Mesenchymal stem cell (in vitro differentiated cells and primary cell): ENCODE results near the gene SLC7A10.
"Not testable (repeated sequence)": the region's sequence is repeated elsewhere in the genome, so short reads cannot be mapped to it uniquely, and the experiment has no call there.

ENCODE experiments used
- DNase-seq: peaks from one replicate; pipeline ENCODE4 v3.0.0-alpha.2; 2013
- H2AFZ ChIP-seq: one replicate; pipeline ENCODE4 v1.6.1; 2013; ENCODE audit warnings: low read depth, mild to moderate bottlenecking, control low read depth, inconsistent platforms, low read length, moderate library complexity
- H2AK5ac ChIP-seq: 2 replicates; pipeline ENCODE4 v1.6.1; 2013; ENCODE audit warnings: low read length, moderate library complexity, mild to moderate bottlenecking, inconsistent platforms; ENCODE audit not compliant: severe bottlenecking
- H2BK120ac ChIP-seq: one replicate; pipeline ENCODE4 v1.6.1; 2013; ENCODE audit warnings: low read depth, mild to moderate bottlenecking, inconsistent platforms, low read length, moderate library complexity
- H2BK12ac ChIP-seq, 2 experiments: one replicate each; pipeline ENCODE4 v1.6.1; 2013; ENCODE audit warnings: inconsistent platforms in 2 of 2, low read length in 2 of 2, mild to moderate bottlenecking in 2 of 2, moderate library complexity in 2 of 2, control low read depth in 1 of 2
- H2BK15ac ChIP-seq: one replicate; pipeline ENCODE4 v1.6.1; 2013; ENCODE audit warnings: mild to moderate bottlenecking, low read depth, inconsistent platforms; ENCODE audit not compliant: poor library complexity, severe bottlenecking
- H2BK5ac ChIP-seq: 2 replicates; pipeline ENCODE4 v1.6.1; 2013; ENCODE audit warnings: low read depth, mild to moderate bottlenecking, low read length, control low read depth, inconsistent platforms; ENCODE audit not compliant: poor library complexity, severe bottlenecking
- H3K14ac ChIP-seq, 2 experiments: one replicate each; pipeline ENCODE4 v1.6.1; 2013; ENCODE audit warnings: inconsistent platforms in 2 of 2, low read length in 2 of 2, control low read depth in 1 of 2, mild to moderate bottlenecking in 1 of 2, moderate library complexity in 1 of 2
- H3K18ac ChIP-seq, 2 experiments: one replicate each; pipeline ENCODE4 v1.6.1; 2013; ENCODE audit warnings: inconsistent platforms in 2 of 2, low read length in 2 of 2, control low read depth in 1 of 2, low read depth in 1 of 2, mild to moderate bottlenecking in 1 of 2
- H3K23ac ChIP-seq, 2 experiments: one replicate each; pipeline ENCODE4 v1.6.1; 2013; ENCODE audit warnings: inconsistent platforms in 2 of 2, low read length in 2 of 2, mild to moderate bottlenecking in 2 of 2, moderate library complexity in 2 of 2, control low read depth in 1 of 2
- H3K27ac ChIP-seq: 2 replicates; pipeline ENCODE4 v1.5.1; 2013; ENCODE audit warnings: mild to moderate bottlenecking, moderate library complexity, low read length, control low read depth, inconsistent platforms; ENCODE audit not compliant: poor library complexity, severe bottlenecking
- H3K27me3 ChIP-seq, 2 experiments: 2 replicates each; pipeline versions ENCODE4 v1.6.1 to v1.7.0; 2013; ENCODE audit warnings: low read length in 2 of 2, mild to moderate bottlenecking in 2 of 2, moderate library complexity in 2 of 2, control low read depth in 1 of 2, inconsistent platforms in 1 of 2; ENCODE audit not compliant: control insufficient read depth in 1 of 2, insufficient read depth in 1 of 2
- H3K36me3 ChIP-seq, 2 experiments: 2 replicates each; pipeline versions ENCODE4 v1.6.1 to v1.7.0; 2013; ENCODE audit warnings: low read length in 2 of 2, control low read depth in 1 of 2, inconsistent platforms in 1 of 2, low read depth in 1 of 2, mild to moderate bottlenecking in 1 of 2; ENCODE audit not compliant: insufficient read depth in 2 of 2, control insufficient read depth in 1 of 2
- H3K4ac ChIP-seq, 2 experiments: one replicate each; pipeline ENCODE4 v1.6.1; 2013; ENCODE audit warnings: inconsistent platforms in 2 of 2, low read length in 2 of 2, mild to moderate bottlenecking in 2 of 2, moderate library complexity in 2 of 2, control low read depth in 1 of 2, low read depth in 1 of 2
- H3K4me1 ChIP-seq: 2 replicates; pipeline ENCODE4 v1.6.1; 2013; ENCODE audit warnings: low read depth, low read length, control low read depth; ENCODE audit not compliant: control insufficient read depth, insufficient read depth
- H3K4me2 ChIP-seq: 2 replicates; pipeline ENCODE4 v1.6.1; 2013; ENCODE audit warnings: low read length, mild to moderate bottlenecking, inconsistent platforms; ENCODE audit not compliant: poor library complexity, severe bottlenecking
- H3K4me3 ChIP-seq, 2 experiments: 2 replicates each; pipeline versions ENCODE4 v1.5.1 to v1.7.0; 2013; ENCODE audit warnings: low read length in 2 of 2, mild to moderate bottlenecking in 2 of 2, control low read depth in 1 of 2, low read depth in 1 of 2; ENCODE audit not compliant: insufficient read depth in 1 of 2
- H3K79me1 ChIP-seq: replicated peaks from 2 replicates; pipeline ENCODE4 v1.6.1; 2013; ENCODE audit warnings: mild to moderate bottlenecking, control low read depth, low read length, inconsistent platforms; ENCODE audit not compliant: poor library complexity, severe bottlenecking
- H3K9ac ChIP-seq: 2 replicates; pipeline ENCODE4 v1.7.0; 2013; ENCODE audit warnings: mild to moderate bottlenecking, low read length, moderate library complexity
- H3K9me3 ChIP-seq: 2 replicates; pipeline ENCODE4 v1.7.0; 2013; ENCODE audit warnings: mild to moderate bottlenecking, low read length; ENCODE audit not compliant: control insufficient read depth
- H4K8ac ChIP-seq: one replicate; pipeline ENCODE4 v1.6.1; 2013; ENCODE audit warnings: inconsistent platforms, mild to moderate bottlenecking, low read length, moderate library complexity
- H4K91ac ChIP-seq: one replicate; pipeline ENCODE4 v1.6.1; 2013; ENCODE audit warnings: mild to moderate bottlenecking, low read length, inconsistent platforms
- WGBS: methylation state at CpG from one replicate; pipeline ENCODE4 v1.1.7; 2013; ENCODE audit warnings: mixed read lengths; 5-methylcytosine and 5-hydroxymethylcytosine counted together

SLC7A10 gene

DNA sequence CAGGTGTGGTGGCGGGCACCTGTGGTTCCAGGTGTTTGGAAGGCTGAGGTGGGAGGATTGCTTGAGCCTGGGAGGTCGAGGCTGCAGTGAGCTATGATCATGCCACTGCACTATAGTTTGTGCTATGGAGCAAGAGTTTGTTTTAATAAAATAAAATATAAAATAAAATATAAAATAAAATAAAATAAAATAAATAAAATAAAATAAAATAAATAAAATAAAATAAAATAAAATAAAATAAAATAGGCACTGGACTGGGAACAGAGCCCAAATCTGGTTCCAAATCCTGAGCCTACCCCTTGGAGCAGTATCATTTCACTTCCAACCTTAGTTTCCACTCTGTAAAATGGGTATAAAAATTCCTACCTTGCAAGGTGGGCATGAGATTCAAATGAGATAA lies 3.4 kb downstream of the SLC7A10 start:
- not testable (repeated sequence) for H3K14ac ChIP-seq, H3K4ac ChIP-seq, H2AFZ ChIP-seq, H3K23ac ChIP-seq, H2BK15ac ChIP-seq, H4K91ac ChIP-seq, H3K18ac ChIP-seq, H2BK12ac ChIP-seq, H3K9ac ChIP-seq, DNase-seq, H3K4me3 ChIP-seq, H2BK120ac ChIP-seq, H4K8ac ChIP-seq, H2AK5ac ChIP-seq, H3K9me3 ChIP-seq, H3K36me3 ChIP-seq, H3K27ac ChIP-seq, H3K79me1 ChIP-seq, H3K4me2 ChIP-seq, H2BK5ac ChIP-seq
- H3K27me3 ChIP-seq, result peaks cover 57 to 73% of the 10 kb centered on the region in 2 experiments
- WGBS, result 80% methylated on average over 1 of the region's 2 CpGs
- H3K4me1 ChIP-seq, result peaks cover 13% of the 10 kb centered on the region

- Histone ChIP-seq H3K14ac (no peak overlapping the region), H3K4me2 (no peak overlapping the region), H4K91ac (no peak overlapping the region), H4K8ac (no peak overlapping the region), H3K18ac (no peak overlapping the region), H3K9ac (no peak overlapping the region), H2BK12ac (no peak overlapping the region), H3K4ac (no peak overlapping the region), H3K23ac (no peak overlapping the region), H3K27ac (no peak overlapping the region), H2BK120ac (no peak overlapping the region), H2BK5ac (no peak overlapping the region), H2BK15ac (no peak overlapping the region), H2AK5ac (no peak overlapping the region), H3K4me3 (no peak overlapping the region), H3K27me3 (peaks cover 54 to 71% of the 10 kb centered on the region in 2 experiments), H3K4me1 (peaks cover 12% of the 10 kb centered on the region), H2AFZ (no peak overlapping the region), H3K36me3 (no peaks in the 10 kb centered on the region), H3K79me1 (no peaks in the 10 kb centered on the region), H3K9me3 (no peaks in the 10 kb centered on the region)
- DNase-seq, result no peak
- WGBS, result 83% methylated on average over 6 of the region's 6 CpGs
These were observed 4.0 kb downstream of the SLC7A10 start for GRCh38 chr19:33221638-33222037.

- peaks cover 8% of the 10 kb centered on the region for H3K4me1 ChIP-seq
- no peak overlapping the region for H2AK5ac ChIP-seq
- no peak overlapping the region for H2BK5ac ChIP-seq
- H4K8ac ChIP-seq, result no peak overlapping the region
- no peak overlapping the region for H3K27ac ChIP-seq
- no peak overlapping the region for H4K91ac ChIP-seq
- H3K9ac ChIP-seq, result no peak overlapping the region
- no peak overlapping the region for H3K14ac ChIP-seq
- H2AFZ ChIP-seq, result no peak overlapping the region
- no peak overlapping the region for H3K4me3 ChIP-seq
- H3K18ac ChIP-seq, result no peak overlapping the region
- H2BK15ac ChIP-seq, result no peak overlapping the region
- peak overlapping the region in 1 of 2 experiments; percentile 25 for H3K23ac ChIP-seq
- peaks cover 50 to 70% of the 10 kb centered on the region in 2 experiments for H3K27me3 ChIP-seq
- H2BK12ac ChIP-seq, result no peak overlapping the region
- H3K4ac ChIP-seq, result no peak overlapping the region
- H2BK120ac ChIP-seq, result no peak overlapping the region
- H3K4me2 ChIP-seq, result no peak overlapping the region
- H3K9me3 ChIP-seq, result no peaks in the 10 kb centered on the region
- WGBS, result 84% methylated on average over 9 of the region's 9 CpGs
- DNase-seq, result no peak
- H3K36me3 ChIP-seq, result no peaks in the 10 kb centered on the region
- H3K79me1 ChIP-seq, result no peaks in the 10 kb centered on the region
These were observed 4.9 kb downstream of the SLC7A10 start for GRCh38 chr19:33220735-33221134.

DNA sequence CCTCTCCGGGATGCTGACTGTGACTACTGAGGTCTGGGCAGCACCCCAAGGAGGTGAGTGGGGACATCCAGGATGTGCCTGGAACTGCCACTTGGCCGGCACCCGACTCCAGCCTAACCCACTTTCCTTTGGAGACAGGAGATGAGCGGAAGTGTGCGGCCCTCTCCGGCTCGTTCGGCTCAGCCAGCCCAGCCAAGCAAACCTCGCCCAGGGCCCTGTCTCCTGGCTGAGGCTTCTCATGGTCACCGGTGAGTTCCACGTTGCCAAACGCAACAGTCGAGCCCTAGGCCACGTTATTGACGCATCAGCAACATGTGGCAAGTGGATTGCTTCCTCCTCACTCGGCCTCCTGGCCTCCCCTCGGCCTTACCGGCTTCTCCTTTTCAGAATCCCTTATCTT lies 5.5 kb downstream of the SLC7A10 start:
- peaks cover 48 to 68% of the 10 kb centered on the region in 2 experiments for H3K27me3 ChIP-seq
- H2BK120ac ChIP-seq, result no peak overlapping the region
- H3K4me3 ChIP-seq, result no peak overlapping the region
- H3K4me2 ChIP-seq, result no peak overlapping the region
- no peak overlapping the region for H3K14ac ChIP-seq
- DNase-seq, result no peak
- H2BK15ac ChIP-seq, result no peak overlapping the region
- H3K79me1 ChIP-seq, result no peaks in the 10 kb centered on the region
- no peak overlapping the region for H2AFZ ChIP-seq
- no peak overlapping the region for H3K4ac ChIP-seq
- no peak overlapping the region for H4K8ac ChIP-seq
- H3K36me3 ChIP-seq, result no peaks in the 10 kb centered on the region
- no peak overlapping the region for H3K9ac ChIP-seq
- H3K18ac ChIP-seq, result no peak overlapping the region
- H3K9me3 ChIP-seq, result no peaks in the 10 kb centered on the region
- H3K4me1 ChIP-seq, result peaks cover 4% of the 10 kb centered on the region
- H3K23ac ChIP-seq, result no peak overlapping the region
- no peak overlapping the region for H2AK5ac ChIP-seq
- no peak overlapping the region for H2BK5ac ChIP-seq
- no peak overlapping the region for H4K91ac ChIP-seq
- 92% methylated on average over 18 of the region's 18 CpGs for WGBS
- H2BK12ac ChIP-seq, result no peak overlapping the region
- no peak overlapping the region for H3K27ac ChIP-seq
